SK-N-SH (cell line): ENCODE measurements around the gene RFC5.

Experiments
- CHD2 ChIP-seq: fragments of 150-350 bp; IDR thresholded peaks from 2 replicates; pipeline ENCODE4 v1.6.1; 2018; ENCODE audit warnings: low read length; ENCODE audit not compliant: partially characterized antibody
- CTCF ChIP-seq: fragments of 200-600 bp; sonication (generic); IDR thresholded peaks from 2 replicates; pipeline ENCODE4 v1.6.1; 2017; ENCODE audit warnings: antibody characterized with exemption, mild to moderate bottlenecking, moderate library complexity
- EP300 ChIP-seq, 2 experiments: IDR thresholded peaks; 2 replicates each; pipeline versions ENCODE4 v1.4.0 to v1.6.1; 2012; ENCODE audit warnings: borderline replicate concordance in 1 of 2, low read depth in 1 of 2, low read length in 1 of 2
- GABPA ChIP-seq: IDR thresholded peaks from 2 replicates; pipeline ENCODE4 v1.4.0; 2012; ENCODE audit warnings: low read depth, mild to moderate bottlenecking
- GATA2 ChIP-seq: sonication (generic); formaldehyde crosslinking; IDR thresholded peaks from 2 replicates; pipeline ENCODE4 v1.5.0; 2020; ENCODE audit warnings: mild to moderate bottlenecking, missing genetic modification reagents
- POLR2AphosphoS5 ChIP-seq: IDR thresholded peaks from 2 replicates; pipeline ENCODE4 v1.6.1; 2012; ENCODE audit warnings: low read depth, low read length
- RCOR1 ChIP-seq: fragments of 150-350 bp; IDR thresholded peaks from 2 replicates; pipeline ENCODE4 v1.6.1; 2017; ENCODE audit warnings: antibody characterized with exemption, low read length
- TEAD4 ChIP-seq: IDR thresholded peaks from 2 replicates; pipeline ENCODE4 v1.4.0; 2012; ENCODE audit warnings: mild to moderate bottlenecking, borderline replicate concordance; ENCODE audit not compliant: insufficient read depth
- USF2 ChIP-seq: fragments of 150-350 bp; IDR thresholded peaks from 2 replicates; pipeline ENCODE4 v1.6.1; 2017; ENCODE audit warnings: antibody characterized with exemption, low read length, low read depth, borderline replicate concordance
- YY1 ChIP-seq: IDR thresholded peaks from 2 replicates; pipeline ENCODE4 v1.4.0; 2012; ENCODE audit warnings: low read depth, mild to moderate bottlenecking

- TF ChIP-seq GABPA (no peak), YY1 (no peak), CTCF (no peak), GATA2 (no peak), USF2 (no peak), EP300 (IDR thresholded peaks at IDR 0.05; ENCODE audit: borderline replicate concordance in 1 of 2, low read depth in 1 of 2, low read length in 1 of 2) (no peak), TEAD4 (no peak), CHD2 (no peak), RCOR1 (no peak), POLR2AphosphoS5 (no peak)
Observed at GRCh38 chr12:117980616-117981015, 35.9 kb upstream of the RFC5 start.
